ENCODE data around the gene SYNRG.

SYNRG gene

DNA sequence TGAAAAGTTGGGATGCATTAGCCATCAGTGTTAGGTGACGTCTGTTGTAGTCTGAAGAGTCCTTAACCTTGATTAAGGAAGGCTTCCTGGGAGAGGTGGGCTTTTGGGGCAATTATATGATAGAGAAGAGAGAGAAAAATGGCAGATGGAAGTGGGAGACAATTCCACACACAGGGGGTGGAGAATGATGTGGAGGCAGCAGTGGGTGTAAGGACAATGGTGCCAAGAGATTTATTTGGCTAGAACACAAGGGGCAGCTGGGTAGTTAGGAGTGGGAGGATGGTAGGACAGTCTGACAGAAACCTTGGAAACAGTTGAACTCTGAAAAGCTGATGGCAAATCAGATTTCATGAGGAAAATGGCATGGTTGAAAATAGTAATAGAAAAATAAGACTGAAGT is 130.2 kb downstream of the SYNRG start:
- DNase-seq (ENCODE audit: low read depth in 1 of 2, low spot score in 1 of 2): no peak

DNA sequence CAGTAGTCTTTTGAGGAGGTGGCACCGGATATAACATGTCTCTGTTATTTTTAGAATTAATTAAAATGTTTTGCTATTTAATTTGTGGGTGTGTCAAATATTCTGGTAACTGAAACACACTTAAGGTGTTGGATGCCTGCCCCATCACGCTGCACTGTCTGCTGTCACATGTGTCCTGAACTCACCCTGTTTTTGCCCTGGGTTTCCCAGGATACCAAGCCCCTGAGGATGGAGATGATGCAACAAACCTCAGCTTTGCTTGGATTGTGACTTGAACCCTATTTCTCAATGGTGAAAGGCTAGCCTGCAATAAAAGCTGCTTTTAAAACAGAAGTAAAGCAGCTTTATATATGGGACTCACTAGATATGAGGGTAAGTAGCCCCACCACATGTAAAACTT is 131.0 kb downstream of the SYNRG start:
- no peak for DNase-seq (ENCODE audit: low read depth in 1 of 2, low spot score in 1 of 2)

DNA sequence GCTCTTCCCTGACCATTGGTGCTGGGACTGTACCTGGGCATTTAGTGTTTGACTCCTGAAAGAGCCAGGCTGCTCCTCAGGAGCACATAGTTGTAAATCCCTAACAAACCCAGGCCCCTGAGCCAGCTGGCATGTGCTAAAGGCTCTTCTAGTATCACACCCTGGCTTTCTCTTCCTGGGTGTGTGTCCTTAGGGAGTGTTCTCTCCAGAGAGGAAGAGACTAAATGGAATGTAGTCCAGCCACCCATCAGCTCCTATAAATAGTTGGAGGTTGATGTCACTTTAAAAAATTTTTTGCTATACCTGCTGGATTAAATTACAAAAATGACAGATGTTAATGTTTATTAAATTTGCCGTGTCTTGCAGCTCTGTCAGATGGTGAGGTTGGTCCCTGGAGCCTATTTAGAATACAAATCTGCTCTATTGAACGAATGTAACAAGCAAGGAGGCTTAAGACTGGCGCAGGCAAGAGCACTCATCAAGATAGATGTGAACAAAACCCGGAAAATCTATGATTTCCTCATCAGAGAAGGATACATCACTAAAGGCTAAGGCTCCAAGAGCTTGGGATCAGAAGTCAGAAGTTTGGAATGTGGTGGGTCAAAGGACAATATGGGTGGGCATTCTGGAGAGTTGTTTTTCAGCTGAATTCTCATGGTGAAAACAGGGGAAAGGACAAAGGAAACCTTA is 132.6 kb downstream of the SYNRG start:
- no peak for DNase-seq (ENCODE audit: low read depth in 1 of 2, low spot score in 1 of 2)

- no peak for DNase-seq (ENCODE audit: low read depth in 1 of 2, low spot score in 1 of 2)
These were observed 133.3 kb downstream of the SYNRG start for GRCh38 chr17:37475731-37476420.

GRCh38 chr17:37470181-37470580 is 139.0 kb downstream of the SYNRG start:
- no peak for DNase-seq (ENCODE audit: low read depth in 1 of 2, low spot score in 1 of 2)

GRCh38 chr17:37466471-37466870 is 142.7 kb downstream of the SYNRG start:
- DNase-seq (ENCODE audit: low read depth in 1 of 2, low spot score in 1 of 2): no peak

DNA sequence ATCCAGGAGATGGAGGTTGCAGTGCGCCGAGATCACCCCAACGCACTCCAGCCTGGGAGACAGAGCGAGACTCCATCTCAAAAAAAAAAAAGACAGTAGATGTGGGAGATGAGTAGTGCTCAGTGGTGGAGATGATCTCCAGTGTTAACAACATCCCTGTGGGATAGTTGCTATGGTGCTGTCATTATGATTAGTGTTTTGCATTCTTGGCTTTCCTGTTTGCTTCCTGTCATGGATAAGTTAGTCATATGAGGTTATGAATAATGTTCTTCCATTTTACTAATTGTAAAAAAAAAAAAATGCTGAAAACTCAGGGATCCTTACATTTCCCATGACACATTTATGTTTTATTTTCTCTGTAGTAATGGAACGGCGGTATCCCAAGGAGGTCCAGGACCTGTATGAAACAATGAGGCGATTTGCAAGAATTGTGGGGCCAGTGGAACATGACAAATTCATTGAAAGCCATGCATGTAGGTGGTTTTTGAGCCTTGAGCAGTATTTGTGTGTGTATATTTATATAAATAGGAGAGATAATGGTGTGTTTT is 144.1 kb downstream of the SYNRG start:
- no peak for DNase-seq (ENCODE audit: low read depth in 1 of 2, low spot score in 1 of 2)
